HepG2 (cell line): ENCODE measurements around the gene MSTO1.

Experiments
- FOXO1 ChIP-seq: sonication (generic); formaldehyde crosslinking; IDR thresholded peaks from 2 replicates; pipeline ENCODE4 v1.4.0; 2020; ENCODE audit warnings: missing genetic modification reagents
- TF ChIP-seq, protein P1 (sequence below): sonication (generic); formaldehyde crosslinking; IDR thresholded peaks from 2 replicates; pipeline ENCODE4 v1.4.0; 2020; ENCODE audit warnings: missing genetic modification reagents, borderline replicate concordance
- TF ChIP-seq, protein P2 (sequence below): sonication (generic); formaldehyde crosslinking; IDR thresholded peaks from 2 replicates; pipeline ENCODE4 v1.4.0; 2020; ENCODE audit warnings: low read depth, mild to moderate bottlenecking, missing genetic modification reagents
- TF ChIP-seq, protein P3 (sequence below): IDR thresholded peaks from 2 replicates; pipeline ENCODE4 v1.6.1; 2012; ENCODE audit warnings: inconsistent platforms
- TF ChIP-seq, protein P4 (sequence below): sonication (generic); formaldehyde crosslinking; IDR thresholded peaks from 2 replicates; pipeline ENCODE4 v1.5.0; 2020; ENCODE audit warnings: mild to moderate bottlenecking, missing genetic modification reagents, moderate library complexity

DNA sequence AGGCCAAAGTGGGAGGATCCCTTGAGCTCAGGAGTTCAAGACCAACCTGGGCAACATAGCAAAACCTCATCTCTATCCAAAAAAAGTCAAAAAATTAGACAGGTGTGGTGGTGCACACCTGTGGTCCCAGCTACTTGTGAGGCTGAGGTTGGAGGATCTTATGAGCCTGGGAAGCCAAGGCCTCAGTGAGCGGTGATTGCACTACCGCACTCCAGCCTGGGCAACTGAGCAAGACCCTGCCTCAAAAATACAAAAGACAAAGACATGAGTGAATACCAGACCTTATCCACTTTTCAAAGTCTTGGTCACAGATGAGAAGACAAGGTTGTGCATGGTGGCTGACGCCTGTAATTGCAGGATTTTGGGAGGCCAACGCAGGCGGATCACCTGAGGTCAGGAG lies 13.2 kb upstream of the MSTO1 start:
- TF ChIP-seq, protein P1, sequence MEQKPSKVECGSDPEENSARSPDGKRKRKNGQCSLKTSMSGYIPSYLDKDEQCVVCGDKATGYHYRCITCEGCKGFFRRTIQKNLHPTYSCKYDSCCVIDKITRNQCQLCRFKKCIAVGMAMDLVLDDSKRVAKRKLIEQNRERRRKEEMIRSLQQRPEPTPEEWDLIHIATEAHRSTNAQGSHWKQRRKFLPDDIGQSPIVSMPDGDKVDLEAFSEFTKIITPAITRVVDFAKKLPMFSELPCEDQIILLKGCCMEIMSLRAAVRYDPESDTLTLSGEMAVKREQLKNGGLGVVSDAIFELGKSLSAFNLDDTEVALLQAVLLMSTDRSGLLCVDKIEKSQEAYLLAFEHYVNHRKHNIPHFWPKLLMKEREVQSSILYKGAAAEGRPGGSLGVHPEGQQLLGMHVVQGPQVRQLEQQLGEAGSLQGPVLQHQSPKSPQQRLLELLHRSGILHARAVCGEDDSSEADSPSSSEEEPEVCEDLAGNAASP (CRISPR knock-in tag): no peak
- TF ChIP-seq, protein P2, sequence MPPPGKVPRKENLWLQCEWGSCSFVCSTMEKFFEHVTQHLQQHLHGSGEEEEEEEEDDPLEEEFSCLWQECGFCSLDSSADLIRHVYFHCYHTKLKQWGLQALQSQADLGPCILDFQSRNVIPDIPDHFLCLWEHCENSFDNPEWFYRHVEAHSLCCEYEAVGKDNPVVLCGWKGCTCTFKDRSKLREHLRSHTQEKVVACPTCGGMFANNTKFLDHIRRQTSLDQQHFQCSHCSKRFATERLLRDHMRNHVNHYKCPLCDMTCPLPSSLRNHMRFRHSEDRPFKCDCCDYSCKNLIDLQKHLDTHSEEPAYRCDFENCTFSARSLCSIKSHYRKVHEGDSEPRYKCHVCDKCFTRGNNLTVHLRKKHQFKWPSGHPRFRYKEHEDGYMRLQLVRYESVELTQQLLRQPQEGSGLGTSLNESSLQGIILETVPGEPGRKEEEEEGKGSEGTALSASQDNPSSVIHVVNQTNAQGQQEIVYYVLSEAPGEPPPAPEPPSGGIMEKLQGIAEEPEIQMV (CRISPR knock-in tag): no peak
- TF ChIP-seq, protein P3, sequence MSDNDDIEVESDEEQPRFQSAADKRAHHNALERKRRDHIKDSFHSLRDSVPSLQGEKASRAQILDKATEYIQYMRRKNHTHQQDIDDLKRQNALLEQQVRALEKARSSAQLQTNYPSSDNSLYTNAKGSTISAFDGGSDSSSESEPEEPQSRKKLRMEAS: no peak
- TF ChIP-seq FOXO1 (CRISPR knock-in tag): no peak
- TF ChIP-seq, protein P4, sequence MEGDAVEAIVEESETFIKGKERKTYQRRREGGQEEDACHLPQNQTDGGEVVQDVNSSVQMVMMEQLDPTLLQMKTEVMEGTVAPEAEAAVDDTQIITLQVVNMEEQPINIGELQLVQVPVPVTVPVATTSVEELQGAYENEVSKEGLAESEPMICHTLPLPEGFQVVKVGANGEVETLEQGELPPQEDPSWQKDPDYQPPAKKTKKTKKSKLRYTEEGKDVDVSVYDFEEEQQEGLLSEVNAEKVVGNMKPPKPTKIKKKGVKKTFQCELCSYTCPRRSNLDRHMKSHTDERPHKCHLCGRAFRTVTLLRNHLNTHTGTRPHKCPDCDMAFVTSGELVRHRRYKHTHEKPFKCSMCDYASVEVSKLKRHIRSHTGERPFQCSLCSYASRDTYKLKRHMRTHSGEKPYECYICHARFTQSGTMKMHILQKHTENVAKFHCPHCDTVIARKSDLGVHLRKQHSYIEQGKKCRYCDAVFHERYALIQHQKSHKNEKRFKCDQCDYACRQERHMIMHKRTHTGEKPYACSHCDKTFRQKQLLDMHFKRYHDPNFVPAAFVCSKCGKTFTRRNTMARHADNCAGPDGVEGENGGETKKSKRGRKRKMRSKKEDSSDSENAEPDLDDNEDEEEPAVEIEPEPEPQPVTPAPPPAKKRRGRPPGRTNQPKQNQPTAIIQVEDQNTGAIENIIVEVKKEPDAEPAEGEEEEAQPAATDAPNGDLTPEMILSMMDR (CRISPR knock-in tag): no peak
